GM13977 (cell line): Measurements from ENCODE around the gene SENP8.

ENCODE experiments used
- DNase-seq: peaks from one replicate; pipeline ENCODE4 v3.0.0; 2012; ENCODE audit warnings: low spot score
- CTCF ChIP-seq: IDR thresholded peaks from 2 replicates; pipeline ENCODE4 v1.5.1; 2012; ENCODE audit warnings: mild to moderate bottlenecking, control low read depth; ENCODE audit not compliant: insufficient read depth; ENCODE audit errors: extremely low read depth, missing control alignments
- in situ Hi-C: fragments of 300-500 bp; cut with MboI; formaldehyde crosslinking; loops from one replicate; pipeline ENCODE4 v1.12.0; 2022; ENCODE audit warnings: low sequenced_read_pairs, low pct_unique_long_range_greater_than_20kb, mixed read lengths, inconsistent platforms; ENCODE audit not compliant: unreplicated experiment

The SENP8 gene

DNA sequence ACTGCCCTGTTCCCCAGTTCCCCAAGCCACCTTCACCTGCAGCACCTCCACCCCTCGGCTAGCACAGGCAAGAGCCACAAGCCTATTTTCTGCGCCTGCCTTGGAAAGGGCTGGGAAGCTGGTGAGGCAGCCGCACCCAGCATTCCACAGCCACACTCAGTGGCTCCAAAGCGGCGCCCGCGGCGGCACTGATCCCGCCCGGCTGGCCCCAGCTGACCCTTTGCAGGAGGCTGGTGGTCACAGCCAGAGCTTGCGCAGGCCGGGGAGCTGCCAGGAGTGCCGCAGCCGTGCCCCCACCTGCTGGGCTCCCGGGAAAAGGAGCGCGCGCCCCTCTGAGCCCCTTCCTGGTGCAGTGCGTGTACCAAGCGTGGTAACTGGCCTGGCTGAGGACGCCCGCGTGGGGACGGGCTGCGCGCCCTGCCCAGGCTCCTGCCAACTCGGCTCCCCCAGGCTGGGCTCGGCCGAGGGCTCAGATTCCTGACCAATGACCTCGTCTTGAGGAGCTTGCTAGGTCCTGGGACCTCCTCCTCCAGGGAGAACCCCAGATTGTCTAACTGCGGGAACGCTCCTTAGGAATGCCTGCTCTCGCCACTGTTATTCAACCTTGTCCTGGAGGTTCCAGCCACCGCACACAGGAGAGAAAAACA lies 66.1 kb downstream of the SENP8 start:
- in situ Hi-C loops: no loop called here
- DNase-seq: no peak
- TF ChIP-seq CTCF: no peak

GRCh38 chr15:72189250-72189902 lies 71.2 kb downstream of the SENP8 start:
- in situ Hi-C loops: no loop called here
- no peak for DNase-seq
- no peak for TF ChIP-seq CTCF

GRCh38 chr15:72192416-72192815 lies 74.2 kb downstream of the SENP8 start:
- in situ Hi-C loops: no loop called here
- no peak for TF ChIP-seq CTCF
- no peak for DNase-seq
